Measurements from ENCODE around the gene CALML4. TPM values are rescaled to one million over a fixed set of nuclear protein-coding genes. Genes with fewer than 3 reads are reported as not detected.
A peak's percentile ranks its signal among the peaks of the same experiment; 100 is the strongest.
"Not testable (repeated sequence)": the region's sequence is repeated elsewhere in the genome, so short reads cannot be mapped to it uniquely, and the experiment has no call there.

Gene CALML4
- total RNA-seq, 1 donor from 2014 or later: 4.3 TPM

DNA sequence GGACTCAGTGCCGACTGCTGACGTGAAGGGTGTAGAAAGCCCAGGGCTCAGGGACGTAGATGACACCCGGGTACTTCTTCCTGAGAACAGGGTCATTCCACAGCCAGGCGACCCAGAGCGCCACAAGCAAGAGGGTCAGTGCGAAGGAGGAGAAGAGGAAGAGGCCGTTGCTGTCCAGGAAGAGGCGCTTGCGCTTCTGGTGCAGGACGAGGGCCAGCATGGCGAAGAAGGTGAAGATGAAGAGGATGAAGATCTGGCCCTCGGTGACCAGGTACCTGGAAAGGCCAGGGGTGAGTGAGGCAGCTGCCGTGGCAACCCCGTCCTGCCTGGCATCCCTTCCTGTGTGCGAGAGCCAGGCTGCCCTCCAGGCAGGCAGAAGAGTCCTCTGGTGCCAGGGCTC is 3.0 kb upstream of the CALML4 start:
- DNase-seq: no peak

DNA sequence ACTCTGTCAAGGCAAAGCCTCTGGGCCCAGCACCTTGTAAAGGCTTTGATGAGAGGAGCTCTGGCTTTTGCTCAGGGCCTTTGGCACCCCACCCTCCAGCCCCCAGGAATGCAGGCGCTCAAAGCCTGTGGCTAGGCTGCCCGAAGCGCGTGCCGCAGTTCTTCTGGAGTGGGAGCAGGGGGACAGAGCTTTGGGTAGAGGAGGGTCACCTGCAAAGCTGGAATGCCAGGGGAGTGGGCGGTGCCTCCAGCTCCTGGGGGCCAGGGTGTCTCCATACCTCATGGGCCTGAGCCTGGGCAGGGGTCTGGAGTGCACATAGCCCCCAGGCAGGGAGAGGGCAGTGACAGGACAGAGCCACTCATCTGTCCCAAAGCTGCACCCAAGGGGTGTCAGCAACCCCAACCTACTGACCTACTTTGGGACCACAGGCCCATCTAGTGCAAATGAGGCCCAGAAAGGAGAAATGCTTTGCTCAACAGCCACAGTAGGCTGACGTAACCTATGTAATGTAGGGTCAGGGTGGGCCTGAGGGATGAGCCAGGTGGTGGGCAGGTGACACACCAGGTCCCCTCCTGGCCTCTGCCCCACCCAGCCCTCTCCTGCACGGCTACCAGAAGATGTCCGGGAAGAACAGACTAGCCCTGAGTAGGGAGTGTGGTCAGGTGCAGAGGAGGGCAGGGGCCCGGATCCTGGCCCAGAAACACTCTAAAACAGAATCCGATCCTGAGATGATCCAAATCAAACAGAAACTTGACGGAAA is 2.2 kb upstream of the CALML4 start:
- no peak for DNase-seq

DNA sequence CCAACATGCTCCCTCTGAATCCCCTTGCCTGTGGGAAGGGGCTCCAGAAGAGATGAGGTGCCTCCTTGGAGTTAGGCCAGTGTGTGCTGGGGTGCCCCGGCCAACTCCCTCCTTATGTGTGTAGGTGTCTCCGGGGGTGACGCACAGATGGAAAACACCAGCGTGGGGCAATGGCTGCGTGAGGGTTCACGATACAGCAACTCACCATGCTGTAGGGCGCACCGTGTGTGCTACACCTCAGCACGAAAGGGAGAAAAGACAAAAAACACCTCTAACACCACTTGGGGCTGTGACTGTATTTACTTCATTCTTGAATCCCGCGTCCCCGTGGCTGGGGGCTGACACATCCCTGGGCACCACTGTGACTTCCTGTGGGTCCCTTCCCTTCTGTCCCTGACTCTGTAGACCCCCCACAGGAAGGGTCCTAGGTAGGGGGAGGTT is 1.6 kb upstream of the CALML4 start:
- no peak for DNase-seq

DNA sequence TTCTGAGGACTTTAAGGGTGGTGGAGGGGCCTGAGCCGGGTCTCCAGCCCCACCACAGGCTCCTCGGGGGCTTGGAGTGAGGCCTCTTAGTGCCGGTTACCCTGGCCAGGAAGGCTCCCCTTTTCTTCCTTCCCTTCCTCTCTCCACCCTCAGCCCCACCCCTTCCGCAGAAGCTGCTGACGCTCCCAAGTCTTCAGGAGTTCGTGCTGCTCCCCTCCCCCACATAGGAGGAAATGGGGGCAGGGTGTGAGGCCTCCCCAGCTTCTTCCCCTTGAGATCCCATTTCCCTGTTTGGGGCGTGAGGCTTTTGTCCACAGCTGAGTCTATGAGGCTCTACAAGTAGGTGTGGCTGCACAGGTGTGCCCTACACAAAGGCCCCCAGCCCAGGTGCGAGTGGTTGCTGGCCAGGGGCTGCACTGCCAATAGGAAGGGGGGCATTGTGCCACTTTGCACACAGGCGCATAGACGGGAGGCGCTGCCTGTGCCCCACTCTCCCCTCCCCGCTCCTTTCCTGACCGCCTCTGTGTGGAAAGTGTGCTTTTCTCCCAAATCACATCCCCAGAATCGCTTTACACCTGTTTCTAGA is 915 bp upstream of the CALML4 start:
- peak; percentile 48 for DNase-seq

DNA sequence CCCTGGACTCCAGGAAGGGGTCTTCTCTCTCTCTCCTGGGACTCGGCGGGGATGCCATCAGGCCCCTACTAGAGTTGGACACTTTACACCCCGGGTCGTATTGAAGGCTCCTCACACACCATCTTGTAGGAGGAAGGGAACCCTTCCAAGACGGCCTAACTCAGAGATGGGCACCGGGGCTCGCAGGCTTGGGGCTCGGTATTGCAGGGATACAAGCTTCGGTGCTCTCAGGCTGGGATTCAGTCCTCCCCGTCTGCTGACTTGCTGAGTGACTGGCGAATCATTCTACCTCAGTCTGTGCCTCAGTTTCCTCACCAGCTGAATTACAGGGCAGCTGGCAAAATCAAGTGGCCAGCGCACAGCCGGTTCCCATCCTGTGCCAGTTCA is 419 bp upstream of the CALML4 start:
- no peak for DNase-seq

DNA sequence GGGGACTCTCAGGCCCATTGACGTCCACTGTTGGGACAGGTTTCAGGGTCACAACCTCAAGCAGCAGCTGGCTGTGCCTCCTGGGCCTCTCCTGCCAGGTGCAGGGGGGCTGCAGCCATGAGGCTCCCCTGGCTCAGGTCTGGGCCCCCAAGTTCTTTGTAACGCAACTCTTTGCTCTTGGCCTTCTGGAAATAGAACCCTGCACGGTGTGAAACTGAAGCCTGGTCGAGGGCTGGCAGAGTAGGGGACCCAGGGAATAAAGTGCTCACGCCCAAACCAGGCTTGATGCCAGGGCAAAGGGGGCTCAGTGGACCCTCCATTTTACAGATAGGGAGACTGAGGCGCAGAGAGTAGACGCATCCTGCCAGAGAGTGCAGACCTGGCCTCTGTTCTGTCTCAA is 771 bp downstream of the CALML4 start:
- DNase-seq: no peak

DNA sequence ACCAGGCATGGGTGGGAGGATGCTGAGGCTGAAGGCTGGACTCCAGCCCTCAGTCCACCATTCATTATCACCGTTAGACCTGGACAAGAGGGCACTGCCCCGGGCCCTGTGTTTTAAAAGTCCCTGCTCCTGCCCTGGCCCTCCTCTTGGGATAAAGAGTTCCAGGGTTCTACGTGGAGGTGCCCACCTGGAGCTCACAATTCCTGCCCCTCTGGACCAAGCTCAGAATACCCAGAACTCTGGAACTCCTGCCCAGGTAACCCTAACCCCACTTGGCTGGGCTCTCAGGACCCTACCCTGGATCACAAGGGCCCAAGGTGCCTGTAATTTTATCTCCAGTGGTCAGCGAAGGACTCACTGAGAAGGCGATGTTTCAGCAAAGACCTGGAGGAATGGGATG is 1.2 kb downstream of the CALML4 start:
- no peak for DNase-seq

DNA sequence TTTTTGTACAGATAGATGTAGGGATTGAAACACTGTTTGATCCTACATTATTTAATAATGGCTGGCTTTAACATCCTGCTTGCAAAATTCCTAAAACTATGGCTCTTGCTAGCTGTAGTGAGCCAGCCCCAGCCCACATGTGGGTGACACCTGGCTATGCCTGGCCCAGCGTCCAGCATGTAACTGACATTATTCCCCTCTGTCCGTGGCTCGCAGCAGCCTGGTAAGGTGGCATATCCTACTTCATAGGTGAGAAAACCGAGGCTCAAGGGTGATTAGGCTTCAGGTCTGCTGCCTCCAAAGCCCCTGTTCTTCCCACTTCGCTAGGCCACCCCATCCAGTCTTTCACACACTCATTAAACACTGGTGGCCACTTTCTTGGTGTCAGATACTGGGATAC is 1.6 kb downstream of the CALML4 start:
- DNase-seq: no peak

DNA sequence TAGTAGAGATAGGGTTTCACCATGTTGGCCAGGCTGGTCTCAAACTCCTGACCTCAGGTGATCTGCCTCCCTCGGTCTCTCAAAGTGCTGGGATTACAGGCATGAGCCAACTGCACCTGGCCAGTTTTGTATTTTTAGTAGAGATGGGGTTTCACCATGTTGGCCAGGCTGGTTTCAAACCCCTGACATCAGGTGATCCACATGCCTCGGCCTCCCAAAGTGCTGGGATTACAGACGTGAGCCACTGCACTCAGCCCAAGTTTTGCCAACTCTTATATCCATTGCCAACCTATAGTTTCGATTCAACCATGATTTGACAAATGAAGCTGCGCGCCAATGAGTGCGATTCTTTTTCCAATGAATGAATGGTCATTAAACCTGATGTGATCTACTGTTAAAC is 2.1 kb downstream of the CALML4 start:
- not testable (repeated sequence) for DNase-seq

DNA sequence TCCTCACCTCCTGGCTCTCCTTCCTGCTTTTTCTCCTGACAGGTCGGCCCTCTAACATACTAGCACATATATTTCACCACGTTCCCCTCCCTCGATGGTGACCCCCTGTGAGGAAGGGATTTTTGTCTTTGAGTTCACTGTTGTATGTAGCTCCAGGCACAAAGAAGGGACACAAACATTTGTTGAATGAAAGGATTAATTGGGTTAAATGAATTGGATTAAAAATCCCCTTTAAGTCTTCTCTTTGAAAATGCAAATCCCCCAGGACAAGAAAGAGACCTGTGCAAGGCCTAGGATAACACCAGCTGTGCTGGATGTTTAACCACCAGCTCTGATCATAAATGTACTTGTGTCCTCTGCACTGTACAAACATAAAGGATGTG is 3.3 kb downstream of the CALML4 start:
- DNase-seq: no peak

DNA sequence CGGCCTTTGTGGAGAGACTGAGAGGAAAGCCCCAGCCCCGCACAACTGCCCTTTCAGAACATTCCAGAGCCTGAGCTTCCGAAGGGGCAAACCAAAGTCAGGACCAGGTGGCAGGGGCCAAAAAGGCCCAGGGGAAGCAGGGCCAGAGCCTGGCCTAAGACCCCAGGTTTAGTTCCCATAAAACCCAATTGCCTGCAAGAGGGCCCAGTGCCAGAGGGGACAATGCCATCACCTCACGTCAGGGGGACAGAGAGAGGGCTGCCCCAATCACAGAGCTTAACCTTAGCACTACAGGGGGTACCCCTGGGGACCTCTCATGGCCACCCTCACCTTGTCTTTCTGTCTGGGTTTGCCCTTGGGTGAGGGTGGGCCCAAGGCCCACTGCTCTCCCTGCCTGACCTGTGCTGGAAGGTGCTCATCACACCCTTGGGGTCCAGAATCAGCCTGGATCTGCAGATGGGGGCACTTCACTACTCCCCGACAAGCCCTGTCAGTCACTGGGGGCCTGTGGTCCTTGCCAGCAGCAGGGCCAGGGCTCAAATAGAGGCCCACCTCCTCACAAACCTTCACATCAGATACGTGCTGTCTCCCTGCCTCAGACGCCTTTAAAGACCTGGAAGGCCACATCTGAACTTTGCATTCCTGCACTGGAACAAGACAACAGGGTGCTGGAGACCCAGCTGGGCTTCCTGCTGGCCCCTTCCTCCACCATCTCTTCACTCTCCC is 3.8 kb downstream of the CALML4 start:
- no peak for DNase-seq

DNA sequence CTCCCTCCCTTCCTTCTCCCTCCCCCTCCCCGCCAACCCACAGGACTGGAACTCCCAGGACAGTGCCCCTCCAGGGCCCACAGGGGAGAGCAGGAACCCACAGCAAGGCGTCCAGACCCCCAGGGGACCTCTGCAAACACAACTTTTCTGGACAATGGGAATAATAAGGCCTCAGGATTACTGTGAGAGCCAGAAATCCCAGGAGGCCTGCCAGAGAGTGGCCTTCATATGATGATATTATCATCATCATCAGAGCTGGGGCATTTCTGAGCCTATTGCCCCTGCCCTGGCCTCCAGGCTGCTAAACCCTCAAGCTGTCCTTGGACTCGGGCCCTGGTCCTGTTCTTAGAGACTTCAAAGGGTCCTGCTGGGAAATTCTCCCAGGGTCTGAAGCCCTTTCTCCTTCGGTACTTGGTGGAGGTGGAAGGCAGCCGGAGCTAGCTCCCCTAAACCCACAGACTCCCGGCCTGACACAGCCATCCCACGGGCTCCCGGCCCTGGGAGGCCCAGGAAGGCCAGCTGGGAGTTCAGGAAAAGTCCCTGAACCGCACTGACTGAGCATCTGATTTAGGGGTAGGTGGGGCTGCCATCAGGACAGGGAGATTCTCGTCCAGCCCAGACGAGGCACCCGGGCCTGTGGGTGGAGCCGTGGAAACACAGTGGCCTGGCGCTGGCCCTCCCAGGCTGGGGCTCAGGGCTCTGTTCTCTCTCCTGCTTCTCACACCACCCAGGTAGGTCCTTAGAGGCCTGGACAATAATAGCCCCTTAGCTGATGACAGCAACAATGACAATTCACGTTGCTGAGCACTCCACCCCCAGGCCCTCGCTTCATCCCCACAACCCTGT is 4.9 kb downstream of the CALML4 start:
- no peak for DNase-seq

DNA sequence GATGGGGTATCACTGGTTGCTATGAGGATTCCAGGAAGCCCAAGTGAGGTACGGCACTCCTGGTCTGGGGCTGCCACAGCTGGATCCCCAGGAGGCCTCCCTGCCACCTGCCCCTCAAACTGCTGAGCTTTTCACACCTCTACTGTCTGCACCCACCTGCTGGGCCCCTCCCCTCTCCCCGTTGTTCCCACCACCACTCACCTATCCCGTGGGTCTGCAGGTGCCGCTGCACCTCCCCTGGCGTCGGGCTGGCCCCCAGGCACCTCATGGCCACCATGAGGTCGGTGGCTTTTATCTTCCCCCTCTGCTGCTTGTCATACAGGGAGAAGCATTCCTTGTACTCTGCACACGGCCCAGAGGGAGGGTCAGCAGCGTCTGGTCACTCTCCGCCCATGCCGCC is 5.8 kb downstream of the CALML4 start:
- no peak for DNase-seq

DNA sequence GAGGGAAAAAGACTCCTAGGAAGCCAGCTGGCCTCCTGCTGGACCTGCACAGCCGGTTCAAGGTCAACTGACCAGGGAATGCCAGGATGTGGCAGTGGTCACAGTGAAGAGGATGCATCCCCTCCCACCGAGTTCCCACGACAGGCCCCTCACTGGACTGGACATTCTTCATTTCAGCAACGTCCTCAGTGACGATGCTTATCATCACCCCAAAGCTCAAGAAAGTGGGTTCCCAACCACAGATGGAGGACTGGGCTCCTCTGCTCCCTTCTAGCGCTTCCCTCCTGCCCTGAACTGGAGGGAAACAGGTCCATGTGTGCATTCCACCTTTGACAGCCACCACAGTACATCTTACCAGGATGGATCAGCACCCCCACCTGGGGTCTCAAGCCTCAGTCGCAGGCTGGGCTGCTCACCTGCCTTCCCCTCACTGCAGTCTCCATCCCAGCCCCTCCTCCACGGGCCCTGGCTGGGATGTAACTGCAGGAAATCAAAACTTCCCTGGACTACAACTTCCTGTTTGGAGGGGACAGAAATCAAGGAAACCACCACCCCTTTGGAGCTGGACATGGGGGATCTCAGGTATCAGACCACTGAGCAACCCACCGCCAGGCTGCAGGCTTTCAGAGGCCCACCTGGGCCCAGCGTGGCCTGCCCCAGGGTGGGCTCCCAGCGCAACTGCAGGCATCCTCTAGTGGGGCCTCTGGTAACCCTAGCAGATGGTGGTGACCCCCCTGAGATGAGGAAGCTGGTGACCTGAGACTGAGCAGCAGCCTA is 7.3 kb downstream of the CALML4 start:
- no peak for DNase-seq

DNA sequence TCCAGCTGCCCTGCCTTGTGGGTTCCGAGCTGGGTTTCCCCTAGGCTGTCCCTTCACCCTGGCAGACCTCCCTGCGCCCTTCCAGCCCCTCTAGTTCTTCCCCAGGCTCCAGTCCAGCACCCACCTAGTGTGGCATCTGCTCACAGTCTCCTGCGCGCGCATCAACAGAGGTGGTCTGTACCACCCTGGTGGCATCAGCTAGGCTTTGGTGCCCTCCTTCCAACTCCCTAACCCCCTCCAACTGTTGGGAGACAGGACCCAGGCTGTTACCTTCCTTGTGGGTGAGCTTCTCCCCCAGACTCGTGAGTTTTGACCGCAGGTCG is 8.0 kb downstream of the CALML4 start:
- no peak for DNase-seq

DNA sequence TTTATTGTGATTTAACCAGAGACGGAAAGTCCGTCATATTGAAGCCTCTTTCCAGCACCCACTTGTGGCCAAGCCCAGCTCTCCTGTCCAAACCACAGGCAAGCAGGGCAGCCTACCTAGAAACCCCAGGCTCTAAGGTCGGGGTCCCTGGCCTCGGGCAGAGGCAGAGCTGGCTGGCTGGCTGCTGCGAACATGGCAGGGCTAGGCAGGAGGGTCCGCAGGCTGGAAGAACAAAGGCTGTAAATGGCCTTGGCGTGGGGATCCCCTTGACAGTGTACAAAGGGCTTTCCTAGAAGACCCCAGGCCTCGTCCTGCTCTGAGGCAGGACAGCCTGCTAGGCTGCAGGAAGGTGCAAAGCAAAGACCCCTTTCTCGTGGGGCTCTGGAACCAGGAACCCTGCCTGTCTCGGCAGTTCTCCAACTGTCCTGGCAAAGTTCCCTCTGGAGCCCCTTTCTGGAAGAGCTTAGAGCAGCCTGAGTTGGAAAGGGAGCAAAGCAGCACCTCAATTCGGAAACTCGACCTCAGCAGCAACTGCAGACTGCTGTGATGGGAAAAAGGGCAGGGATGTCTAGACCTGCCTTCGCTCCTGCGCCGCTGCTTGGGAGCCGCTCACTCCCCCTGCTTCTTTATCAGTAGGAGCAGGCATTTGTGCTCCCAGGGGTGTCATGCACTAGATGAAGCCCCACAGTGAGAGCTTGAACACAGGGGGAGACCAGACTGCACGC is 8.5 kb downstream of the CALML4 start:
- no peak for DNase-seq

DNA sequence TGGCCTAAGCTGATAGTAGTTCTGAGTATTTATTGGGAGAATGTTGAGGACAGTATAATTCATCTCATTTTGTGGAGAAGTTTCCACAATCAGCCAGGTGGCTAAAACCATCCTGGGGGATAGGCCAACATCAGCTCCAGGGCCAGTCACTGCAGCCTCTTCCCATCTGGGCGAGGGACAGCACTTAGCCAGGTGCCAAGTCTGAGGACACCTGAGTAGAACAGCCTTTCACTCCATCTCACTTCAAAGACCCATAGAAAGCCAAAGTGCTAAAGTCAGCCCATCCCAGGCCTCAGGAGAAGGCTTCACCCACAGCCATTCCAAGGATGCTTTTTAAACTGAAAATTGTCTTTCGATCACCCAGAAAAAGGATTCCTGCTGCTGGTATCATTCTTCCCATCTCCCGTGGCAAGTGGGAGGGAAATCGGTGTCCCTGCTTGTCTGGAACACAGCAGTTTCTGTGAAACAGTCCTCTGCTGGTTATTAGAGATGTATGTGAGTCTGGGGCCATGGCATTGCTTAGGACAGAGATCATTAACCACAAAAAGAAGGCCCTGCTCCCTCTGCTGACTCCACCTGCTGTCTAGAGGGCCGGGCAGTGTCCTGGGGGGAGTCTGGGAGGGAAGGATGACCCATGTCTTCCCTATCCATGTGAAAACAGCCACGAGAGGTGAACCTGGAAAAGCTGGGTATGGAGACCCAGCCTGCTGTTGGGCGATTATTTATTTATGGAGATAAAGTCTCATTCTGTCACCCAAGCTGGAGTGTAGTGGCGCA is 9.6 kb downstream of the CALML4 start:
- DNase-seq: no peak

DNA sequence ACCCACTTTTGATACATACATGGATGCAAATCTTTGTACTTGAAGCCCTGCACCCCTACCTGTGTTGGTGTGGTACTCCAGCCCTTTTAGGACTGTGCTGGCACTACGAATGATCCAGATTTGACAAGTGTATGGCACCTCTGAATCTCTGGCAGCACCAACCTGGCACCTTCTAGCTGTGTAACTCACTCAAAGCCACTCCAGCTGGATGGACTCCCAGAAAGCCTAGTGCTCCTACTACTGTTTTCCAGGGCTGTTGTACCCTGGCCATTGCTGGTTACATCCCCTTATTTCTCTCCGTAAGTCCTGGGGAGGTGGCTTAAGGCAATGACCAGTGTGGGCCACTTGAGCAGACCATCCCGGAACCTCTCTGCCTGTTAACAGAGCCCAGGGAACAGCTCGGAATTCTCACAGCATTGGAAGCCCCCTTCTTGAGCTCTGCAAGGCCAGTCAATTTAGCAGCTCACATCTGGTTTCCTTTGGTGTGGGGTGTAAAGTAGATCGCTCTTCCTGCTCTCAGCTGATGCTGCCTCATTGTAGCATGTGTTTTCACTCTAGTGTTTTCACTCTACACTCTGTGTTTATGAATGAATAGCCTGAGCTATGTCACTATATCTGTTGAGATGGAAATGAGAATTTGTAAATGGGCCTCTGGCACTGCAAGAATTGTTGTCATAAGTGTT is 12.2 kb downstream of the CALML4 start:
- DNase-seq: peak; percentile 62

DNA sequence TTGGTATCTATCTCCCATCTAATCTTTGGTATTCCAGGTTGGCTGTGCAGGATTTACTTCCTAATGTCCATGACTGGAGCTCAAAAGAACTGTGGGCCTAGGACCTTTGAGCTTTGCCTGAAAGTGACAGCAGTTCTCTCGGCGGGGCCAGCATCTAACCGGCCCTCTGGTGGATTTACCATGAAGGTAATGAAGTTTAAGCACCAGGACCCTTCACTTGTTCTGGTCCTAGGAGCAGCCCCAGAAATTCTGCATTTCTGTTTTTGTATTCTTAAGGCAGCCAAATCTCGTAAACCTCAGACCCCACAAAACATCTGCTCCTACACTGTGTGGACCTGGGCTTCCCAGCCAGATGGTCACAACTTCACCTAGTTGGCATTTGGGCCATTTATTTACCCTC is 13.0 kb downstream of the CALML4 start:
- DNase-seq: no peak

DNA sequence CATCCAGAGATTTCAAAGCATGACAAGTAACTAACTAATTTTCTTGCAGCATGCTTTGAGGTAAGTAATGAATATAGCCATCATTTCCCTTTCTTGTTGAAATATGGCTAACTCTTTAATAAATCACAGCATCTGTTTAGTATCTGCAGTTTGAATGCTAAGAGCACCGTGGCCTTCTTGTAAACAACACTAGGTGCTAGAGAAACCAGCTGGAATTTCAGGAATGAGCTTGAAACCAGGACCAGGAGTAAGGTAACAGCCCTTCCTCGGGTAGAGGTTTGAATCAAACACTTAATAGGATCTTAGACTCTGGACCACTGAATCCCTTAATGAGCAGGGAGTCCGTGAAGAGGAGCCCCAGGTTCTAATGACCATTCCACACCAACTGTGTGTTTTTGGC is 13.6 kb downstream of the CALML4 start:
- DNase-seq: no peak
